Measurements from ENCODE around the gene ARSG. TPM values are rescaled to one million over a fixed set of nuclear protein-coding genes. Genes with fewer than 3 reads are reported as not detected.
"Not testable (repeated sequence)": the region's sequence is repeated elsewhere in the genome, so short reads cannot be mapped to it uniquely, and the experiment has no call there.

Gene ARSG
- total and polyA plus RNA-seq, 2 of the 8 experiments (the other 6 are each of a cell fraction or from before 2014, with no cell fraction given) = 3.3 to 4.0 TPM

- peaks cover 0 to 25% (median 1%) of the 10 kb centered on the region in 4 experiments; a peak in 4 of 8 replicates for H3K36me3 ChIP-seq (ENCODE audit: control insufficient read depth in 2 of 4, insufficient read depth in 4 of 4, low read length in 3 of 4)
- H4K8ac ChIP-seq (ENCODE audit: extremely low read depth, insufficient read depth, low read length); H3K4me2 ChIP-seq (ENCODE audit: insufficient read depth in 1 of 2, low read depth in 2 of 2, low read length in 2 of 2); H2AFZ ChIP-seq (ENCODE audit: low read length); H3K4me3 ChIP-seq (ENCODE audit: extremely low read depth in 1 of 4, insufficient read depth in 2 of 4, low read depth in 3 of 4, low read length in 4 of 4); H3K23me2 ChIP-seq (ENCODE audit: low read depth, low read length); H3K27ac ChIP-seq (ENCODE audit: low read depth, low read length); H4K20me1 ChIP-seq (replicated peaks in 1 of 2; ENCODE audit: control insufficient read depth in 1 of 2, insufficient read depth in 2 of 2, low read length in 2 of 2); H2BK5ac ChIP-seq (ENCODE audit: low read depth, low read length); H2AK5ac ChIP-seq (ENCODE audit: low read depth, low read length); H2BK20ac ChIP-seq (ENCODE audit: low read length); POLR2A ChIA-PET (ENCODE audit: partially characterized antibody); H3K9ac ChIP-seq (replicated peaks in 1 of 4; ENCODE audit: extremely low read depth in 1 of 4, low read depth in 3 of 4, low read length in 3 of 4); H2BK12ac ChIP-seq (ENCODE audit: low read depth, low read length); H3K79me1 ChIP-seq (ENCODE audit: low read depth, low read length); H3K56ac ChIP-seq (replicated peaks; ENCODE audit: insufficient read length, low read depth, low read length); H3K18ac ChIP-seq (ENCODE audit: extremely low read depth, low read length); H3K14ac ChIP-seq (ENCODE audit: insufficient read length); H3K9me3 ChIP-seq (ENCODE audit: insufficient read depth in 2 of 2, low read depth in 1 of 2, low read length in 1 of 2); H3K27me3 ChIP-seq (replicated peaks in 1 of 4; ENCODE audit: control insufficient read depth in 3 of 4, extremely low read depth in 1 of 4, insufficient read depth in 3 of 4, low read length in 3 of 4); FAIRE-seq; H3K4ac ChIP-seq (replicated peaks; ENCODE audit: insufficient read length, low read depth, low read length); H3K4me1 ChIP-seq (replicated peaks in 1 of 4; ENCODE audit: control insufficient read depth in 3 of 4, insufficient read depth in 4 of 4, low read length in 3 of 4); DNase-seq (ENCODE audit: low read depth in 1 of 2, low spot score in 2 of 2); H3K79me2 ChIP-seq (ENCODE audit: control insufficient read depth in 1 of 2, insufficient read depth in 2 of 2, low read length in 2 of 2); H2BK15ac ChIP-seq (ENCODE audit: low read length); H3K23ac ChIP-seq (ENCODE audit: insufficient read length); H4K5ac ChIP-seq (ENCODE audit: insufficient read length, low read depth, low read length); H2BK120ac ChIP-seq (replicated peaks; ENCODE audit: low read depth, low read length); H4K91ac ChIP-seq (replicated peaks; ENCODE audit: insufficient read length, low read length): not testable (repeated sequence)
- 95% methylated on average over 5 of the region's 5 CpGs; no CpG with 5 or more reads in 1 of the 2 experiments for WGBS, 2 experiments (ENCODE audit: extremely low coverage in 1 of 2, insufficient coverage in 1 of 2, insufficient read length in 1 of 2, insufficient replicate concordance in 2 of 2, low coverage in 1 of 2, low lambda C conversion rate in 2 of 2, missing lambda C conversion rate in 1 of 2)
- CTCF ChIA-PET (ENCODE audit: partially characterized antibody) = interaction anchor here (9.2 kb wide), 1 partner anchor 143 kb away, joined by 98 read pairs; no protein-coding TSS in a partner anchor
Observed at GRCh38 chr17:68256701-68257100, 34.6 kb upstream of the ARSG start.

All from H1 (cell line).